ENCODE measurements around the gene MCF2L. TPM values are rescaled to one million over a fixed set of nuclear protein-coding genes. Genes with fewer than 3 reads are reported as not detected.
A peak's percentile ranks its signal among the peaks of the same experiment; 100 is the strongest.

MCF2L gene
- total RNA-seq, 4 donors from 2014 or later: 62.1 to 186 (median 91.3) TPM

DNA sequence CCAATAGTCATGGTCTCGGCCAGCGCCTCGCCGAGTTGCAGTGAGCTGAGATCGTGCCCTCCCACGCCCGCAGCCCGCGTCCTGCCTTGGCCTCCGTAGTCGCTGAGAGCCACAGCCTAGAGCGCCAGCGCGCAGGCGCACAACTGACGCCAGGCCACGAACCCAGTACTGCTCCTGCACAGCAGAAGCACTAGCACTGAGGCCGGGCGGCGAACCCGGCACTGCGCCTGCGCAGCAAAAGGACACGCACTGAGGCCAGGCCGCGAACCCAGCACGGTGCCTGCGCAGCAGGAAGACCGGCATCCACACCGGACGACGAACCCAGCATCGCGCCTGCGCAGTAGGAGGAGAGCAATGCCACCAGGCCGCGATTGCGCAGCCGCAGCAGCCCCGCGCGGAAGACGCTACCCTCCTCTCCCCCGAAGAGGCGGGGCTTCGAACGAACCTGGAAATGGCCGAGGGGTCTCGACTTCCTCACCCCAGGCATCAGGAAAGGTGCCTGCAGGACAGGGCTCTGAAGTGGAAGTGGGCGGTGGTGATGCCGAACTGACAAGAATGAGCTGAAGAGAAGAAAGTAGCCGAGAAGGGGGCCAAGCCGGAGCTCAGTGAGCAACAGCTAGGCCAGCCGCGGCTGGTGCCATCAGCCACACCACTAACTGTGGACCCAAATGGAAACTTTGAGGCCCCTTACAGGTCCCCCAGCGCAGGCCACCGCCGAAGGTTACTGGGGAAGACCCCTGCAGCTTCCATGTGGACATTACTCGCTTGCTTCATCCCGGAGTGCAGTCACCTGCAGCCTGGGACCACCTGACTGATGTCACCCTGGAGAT is 161.1 kb downstream of the MCF2L start:
- Histone ChIP-seq H3K9me3 (no peaks in the 10 kb centered on the region), H3K36me3 (no peaks in the 10 kb centered on the region), H3K27ac (no peak overlapping the region), H3K4me3 (peak overlapping the region in 1 of 4 donors; percentile 9), H3K4me1 (no peaks in the 10 kb centered on the region), H3K27me3 (peaks cover 16% of the 10 kb centered on the region)
- TF ChIP-seq, protein P1, sequence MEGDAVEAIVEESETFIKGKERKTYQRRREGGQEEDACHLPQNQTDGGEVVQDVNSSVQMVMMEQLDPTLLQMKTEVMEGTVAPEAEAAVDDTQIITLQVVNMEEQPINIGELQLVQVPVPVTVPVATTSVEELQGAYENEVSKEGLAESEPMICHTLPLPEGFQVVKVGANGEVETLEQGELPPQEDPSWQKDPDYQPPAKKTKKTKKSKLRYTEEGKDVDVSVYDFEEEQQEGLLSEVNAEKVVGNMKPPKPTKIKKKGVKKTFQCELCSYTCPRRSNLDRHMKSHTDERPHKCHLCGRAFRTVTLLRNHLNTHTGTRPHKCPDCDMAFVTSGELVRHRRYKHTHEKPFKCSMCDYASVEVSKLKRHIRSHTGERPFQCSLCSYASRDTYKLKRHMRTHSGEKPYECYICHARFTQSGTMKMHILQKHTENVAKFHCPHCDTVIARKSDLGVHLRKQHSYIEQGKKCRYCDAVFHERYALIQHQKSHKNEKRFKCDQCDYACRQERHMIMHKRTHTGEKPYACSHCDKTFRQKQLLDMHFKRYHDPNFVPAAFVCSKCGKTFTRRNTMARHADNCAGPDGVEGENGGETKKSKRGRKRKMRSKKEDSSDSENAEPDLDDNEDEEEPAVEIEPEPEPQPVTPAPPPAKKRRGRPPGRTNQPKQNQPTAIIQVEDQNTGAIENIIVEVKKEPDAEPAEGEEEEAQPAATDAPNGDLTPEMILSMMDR (IDR thresholded peaks at IDR 0.05): no peak
- TF ChIP-seq POLR2AphosphoS5 (IDR thresholded peaks at IDR 0.05) (no peak), POLR2A (IDR thresholded peaks at IDR 0.05) (no peak), EP300 (IDR thresholded peaks at IDR 0.05; ENCODE audit: low read depth) (no peak)
- 76% methylated on average over 60 of the region's 60 CpGs; no CpG with 5 or more reads in 1 of the 2 donors for WGBS, 2 donors (ENCODE audit: low coverage in 1 of 2)
- intact Hi-C loops (cut with DNase I; ENCODE audit: low total_unique reads) (no loop called here), in situ Hi-C loops (cut with MboI; ENCODE audit: low pct_ligation_motif_present in 1 of 4, low pct_unique_long_range_greater_than_20kb in 1 of 4, low sequenced_read_pairs in 3 of 4) (no loop called here)
- no peak for DNase-seq

DNA sequence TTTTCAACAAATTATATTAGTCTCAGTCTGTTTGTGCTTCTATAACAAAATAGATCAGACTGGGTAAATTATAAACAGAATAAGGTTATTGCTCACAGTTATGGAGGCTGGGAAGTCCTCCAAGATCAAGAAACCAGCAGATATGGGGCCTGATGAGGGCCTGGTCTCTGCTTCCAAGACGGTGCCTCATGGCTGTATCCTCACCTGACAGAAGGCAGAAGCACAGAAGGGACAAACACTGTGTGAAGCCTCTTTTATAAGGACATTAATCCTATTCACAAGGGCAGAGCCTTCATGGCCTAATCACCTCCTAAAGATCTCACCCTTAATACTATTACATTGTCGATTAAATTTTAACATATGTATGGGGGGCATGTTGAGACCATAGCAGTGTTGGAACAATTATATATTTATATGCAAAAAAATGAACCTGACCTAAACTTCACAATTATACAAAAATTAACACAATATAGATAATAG is 166.3 kb downstream of the MCF2L start:
- in situ Hi-C loops (cut with MboI; ENCODE audit: low pct_ligation_motif_present in 1 of 4, low pct_unique_long_range_greater_than_20kb in 1 of 4, low sequenced_read_pairs in 3 of 4): no loop called here

DNA sequence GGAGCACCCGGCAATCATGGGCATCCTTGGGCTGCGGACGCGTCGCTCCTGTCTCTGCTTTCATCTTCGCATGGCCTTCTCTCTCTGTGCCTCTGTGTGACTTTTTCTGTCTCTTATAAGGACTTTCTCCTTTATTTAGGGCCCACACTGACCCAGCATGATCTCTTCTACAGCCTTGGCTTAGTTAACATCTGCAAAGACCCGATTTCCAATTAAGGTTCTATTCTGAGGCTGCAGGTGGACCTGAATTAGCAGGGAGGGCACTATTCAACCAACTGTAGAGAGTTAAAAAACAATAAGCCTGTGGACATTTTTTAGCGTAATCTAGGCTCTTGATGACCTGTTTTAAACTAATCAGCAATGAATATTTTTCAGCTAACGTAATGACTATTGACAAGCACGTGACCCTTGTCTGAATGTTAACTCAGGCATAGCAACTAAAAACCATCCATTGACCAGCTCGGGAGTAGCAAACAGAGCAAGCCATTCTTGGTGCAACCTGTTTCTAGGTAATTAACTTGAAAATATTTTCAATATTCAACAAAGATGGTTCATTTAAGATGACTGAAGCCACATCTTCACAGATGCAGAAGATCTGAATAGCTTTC is 168.8 kb downstream of the MCF2L start:
- Histone ChIP-seq H3K9me3 (no peaks in the 10 kb centered on the region), H3K4me1 (no peaks in the 10 kb centered on the region), H3K27me3 (no peaks in the 10 kb centered on the region), H3K36me3 (no peaks in the 10 kb centered on the region), H3K27ac (no peak overlapping the region), H3K4me3 (no peak overlapping the region)
- intact Hi-C loops (cut with DNase I; ENCODE audit: low total_unique reads): no loop called here
- TF ChIP-seq, protein P1 (IDR thresholded peaks at IDR 0.05): no peak
- TF ChIP-seq POLR2AphosphoS5 (IDR thresholded peaks at IDR 0.05) (no peak), POLR2A (IDR thresholded peaks at IDR 0.05) (no peak), EP300 (IDR thresholded peaks at IDR 0.05; ENCODE audit: low read depth) (no peak)
- in situ Hi-C loops (cut with MboI; ENCODE audit: low pct_ligation_motif_present in 1 of 4, low pct_unique_long_range_greater_than_20kb in 1 of 4, low sequenced_read_pairs in 3 of 4): no loop called here
- no peak for DNase-seq
- WGBS, 2 donors (ENCODE audit: low coverage in 1 of 2): 86% methylated on average over 9 to 11 of the region's 11 CpGs

More for the DNA sequence above, 166.3 kb downstream of the MCF2L start:
- intact Hi-C loops (cut with DNase I; ENCODE audit: low total_unique reads): no loop called here
- H3K4me1 ChIP-seq: no peaks in the 10 kb centered on the region
- TF ChIP-seq POLR2AphosphoS5 (IDR thresholded peaks at IDR 0.05): no peak
- TF ChIP-seq EP300 (IDR thresholded peaks at IDR 0.05; ENCODE audit: low read depth): no peak
- TF ChIP-seq, protein P1 (IDR thresholded peaks at IDR 0.05): no peak
- no peak for TF ChIP-seq POLR2A (IDR thresholded peaks at IDR 0.05)
- no peak overlapping the region for H3K27ac ChIP-seq
- no peak overlapping the region for H3K4me3 ChIP-seq
- no peak for DNase-seq
- peaks cover 3% of the 10 kb centered on the region for H3K27me3 ChIP-seq
- no peaks in the 10 kb centered on the region for H3K36me3 ChIP-seq
- 61 to 100% methylated on average over 1 to 2 of the region's 2 CpGs for WGBS, 2 donors (ENCODE audit: low coverage in 1 of 2)
- no peaks in the 10 kb centered on the region for H3K9me3 ChIP-seq

DNA sequence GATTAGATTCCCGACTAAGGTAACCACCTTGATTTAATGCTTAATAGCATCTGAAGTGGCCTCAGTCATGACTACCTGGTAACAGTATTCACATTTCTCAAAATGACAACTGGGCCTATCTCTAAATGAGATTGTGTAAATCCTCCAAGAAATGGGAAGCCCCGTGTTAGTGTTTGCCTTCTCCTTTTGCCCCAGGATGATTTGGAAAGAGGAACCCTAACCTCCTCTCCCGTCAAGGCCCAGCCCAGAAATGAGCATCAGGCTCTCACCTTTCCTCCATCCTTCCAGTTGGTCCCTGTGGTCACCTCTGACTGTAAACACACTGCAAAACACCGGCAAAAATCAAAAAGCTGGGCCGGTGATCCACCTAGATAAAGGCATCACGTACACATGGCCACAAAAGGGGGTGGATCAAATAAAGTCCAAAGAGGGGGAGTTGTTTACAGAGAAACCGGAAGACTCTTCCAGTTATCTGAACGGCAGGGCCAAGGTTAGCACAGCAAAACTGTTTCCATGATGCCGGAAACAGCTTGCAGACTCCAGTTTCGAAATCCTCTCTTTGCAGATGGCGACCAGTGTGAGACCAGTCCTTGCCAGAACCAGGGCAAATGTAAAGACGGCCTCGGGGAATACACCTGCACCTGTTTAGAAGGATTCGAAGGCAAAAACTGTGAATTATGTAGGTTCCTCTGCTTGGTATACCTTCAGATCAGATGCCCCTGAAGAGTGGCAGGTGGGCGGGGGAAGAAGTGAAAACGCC is 170.0 kb downstream of the MCF2L start:
- Histone ChIP-seq H3K9me3 (no peaks in the 10 kb centered on the region), H3K36me3 (no peaks in the 10 kb centered on the region), H3K27me3 (no peaks in the 10 kb centered on the region), H3K4me3 (no peak overlapping the region), H3K27ac (no peak overlapping the region), H3K4me1 (no peaks in the 10 kb centered on the region)
- WGBS, 2 donors (ENCODE audit: low coverage in 1 of 2): 75 to 79% methylated on average over 5 to 16 of the region's 16 CpGs
- intact Hi-C loops (cut with DNase I; ENCODE audit: low total_unique reads) (no loop called here), in situ Hi-C loops (cut with MboI; ENCODE audit: low pct_ligation_motif_present in 1 of 4, low pct_unique_long_range_greater_than_20kb in 1 of 4, low sequenced_read_pairs in 3 of 4) (no loop called here)
- DNase-seq: no peak
- TF ChIP-seq POLR2A (IDR thresholded peaks at IDR 0.05) (no peak), EP300 (IDR thresholded peaks at IDR 0.05; ENCODE audit: low read depth) (no peak)
- TF ChIP-seq, protein P1 (IDR thresholded peaks at IDR 0.05): no peak

Data from transverse colon (tissue), 4 donors.